ENCODE data around the gene KDM5B.

DNA sequence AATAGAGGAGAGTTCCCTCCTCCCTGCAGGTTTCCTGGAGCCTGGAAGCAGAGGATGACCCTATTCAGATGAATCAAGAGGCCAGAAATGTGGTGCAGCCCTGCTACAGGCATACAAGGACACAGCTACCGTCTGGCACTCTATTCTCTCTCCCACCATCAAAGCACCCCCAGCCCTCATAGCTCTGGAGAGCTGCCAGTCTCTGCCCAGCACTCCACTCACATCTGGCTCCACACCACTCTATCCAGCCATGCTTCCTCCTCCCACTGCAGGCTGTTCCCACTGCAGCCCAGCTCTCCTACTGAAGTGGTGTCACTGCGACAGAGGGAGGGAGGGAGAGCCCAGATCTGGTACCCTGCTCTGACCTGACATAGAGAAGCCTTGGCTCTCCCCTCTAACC, 116.4 kb downstream of the KDM5B start:
- TF ChIP-seq, protein P1, sequence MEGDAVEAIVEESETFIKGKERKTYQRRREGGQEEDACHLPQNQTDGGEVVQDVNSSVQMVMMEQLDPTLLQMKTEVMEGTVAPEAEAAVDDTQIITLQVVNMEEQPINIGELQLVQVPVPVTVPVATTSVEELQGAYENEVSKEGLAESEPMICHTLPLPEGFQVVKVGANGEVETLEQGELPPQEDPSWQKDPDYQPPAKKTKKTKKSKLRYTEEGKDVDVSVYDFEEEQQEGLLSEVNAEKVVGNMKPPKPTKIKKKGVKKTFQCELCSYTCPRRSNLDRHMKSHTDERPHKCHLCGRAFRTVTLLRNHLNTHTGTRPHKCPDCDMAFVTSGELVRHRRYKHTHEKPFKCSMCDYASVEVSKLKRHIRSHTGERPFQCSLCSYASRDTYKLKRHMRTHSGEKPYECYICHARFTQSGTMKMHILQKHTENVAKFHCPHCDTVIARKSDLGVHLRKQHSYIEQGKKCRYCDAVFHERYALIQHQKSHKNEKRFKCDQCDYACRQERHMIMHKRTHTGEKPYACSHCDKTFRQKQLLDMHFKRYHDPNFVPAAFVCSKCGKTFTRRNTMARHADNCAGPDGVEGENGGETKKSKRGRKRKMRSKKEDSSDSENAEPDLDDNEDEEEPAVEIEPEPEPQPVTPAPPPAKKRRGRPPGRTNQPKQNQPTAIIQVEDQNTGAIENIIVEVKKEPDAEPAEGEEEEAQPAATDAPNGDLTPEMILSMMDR (conservative IDR thresholded peaks at IDR 0.05) = no peak
- TF ChIP-seq ZFX (IDR thresholded peaks at IDR 0.05) = no peak
